ENCODE data around the gene ZC3H10. TPM values are rescaled to one million over a fixed set of nuclear protein-coding genes. Genes with fewer than 3 reads are reported as not detected.

Gene ZC3H10
- total RNA-seq, 1 experiment from 2014 or later = 8.7 TPM

DNA sequence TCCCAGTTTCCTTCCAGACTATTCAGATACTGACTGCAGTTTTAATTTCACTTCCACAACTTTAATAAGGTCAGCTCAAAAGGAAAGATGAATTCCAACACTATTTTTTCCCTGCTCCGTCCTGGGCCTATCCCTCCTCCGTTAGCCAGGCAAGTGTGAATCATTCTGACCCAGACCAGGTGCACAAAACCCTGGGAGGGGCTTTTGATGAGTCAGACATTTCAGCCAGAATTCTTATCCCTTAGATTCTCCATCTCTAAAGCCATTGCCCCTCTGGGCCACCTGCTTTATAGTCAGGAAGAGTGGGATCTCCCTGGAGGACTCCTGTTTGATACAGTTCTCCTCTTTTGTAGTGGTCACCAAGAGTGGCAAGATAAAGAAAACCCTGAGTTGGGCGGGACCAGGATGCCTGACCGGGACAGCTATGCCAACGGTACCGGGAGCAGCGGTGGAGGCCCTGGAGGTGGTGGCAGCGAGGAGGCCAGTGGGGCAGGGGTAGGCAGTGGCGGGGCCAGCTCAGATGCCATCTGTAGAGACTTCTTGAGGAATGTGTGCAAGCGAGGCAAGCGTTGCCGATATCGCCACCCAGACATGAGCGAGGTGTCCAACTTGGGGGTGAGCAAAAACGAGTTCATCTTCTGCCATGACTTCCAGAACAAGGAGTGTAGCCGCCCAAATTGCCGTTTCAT is 2.2 kb downstream of the ZC3H10 start:
- Histone ChIP-seq H3K9me2 (ENCODE audit: insufficient read depth) (no peaks in the 10 kb centered on the region), H3K27ac (ENCODE audit: low read depth, low read length) (peak overlapping the region; percentile 93; the same call in 1 of the 2 replicates), H3K36me3 (ENCODE audit: control insufficient read depth in 1 of 2, insufficient read depth in 2 of 2, low read length in 2 of 2) (peaks cover 4 to 28% of the 10 kb centered on the region in 2 experiments; a peak in 3 of 4 replicates), H3K27me3 (ENCODE audit: insufficient read depth, low read length) (no peaks in the 10 kb centered on the region), H3K4me3 (replicated peaks in 1 of 2; ENCODE audit: low read depth in 1 of 2, low read length in 2 of 2) (peak overlapping the region in 1 of 2 experiments; percentile 80; a peak in 2 of 4 replicates), H3K79me2 (ENCODE audit: insufficient read depth, low read length) (peaks cover 18% of the 10 kb centered on the region), H3K9me3 (ENCODE audit: control insufficient read depth in 1 of 2, insufficient read depth in 1 of 2, low read depth in 1 of 2, low read length in 2 of 2) (no peaks in the 10 kb centered on the region), H3K9ac (ENCODE audit: low read length) (peak overlapping the region; percentile 80), H2AFZ (ENCODE audit: low read depth, low read length, poor library complexity, severe bottlenecking) (no peak overlapping the region), H3K4me2 (ENCODE audit: low read length) (peak overlapping the region; percentile 88), H4K20me1 (ENCODE audit: insufficient read depth) (no peaks in the 10 kb centered on the region), H3K4me1 (ENCODE audit: control insufficient read depth in 1 of 2, insufficient read depth in 2 of 2, low read length in 2 of 2) (peaks cover 18 to 27% of the 10 kb centered on the region in 2 experiments)
- ChIA-PET RAD21 (ENCODE audit: low non-redundant PET in 1 of 2, low total read pairs in 2 of 2, uncharacterized antibody in 2 of 2, unreplicated experiment in 2 of 2) (interaction anchor here in 1 of 2 experiments (0.6 kb wide), 1 partner anchor 70 kb away, joined by 6 read pairs; no protein-coding TSS in a partner anchor), CTCF (interaction anchor here (2.9 to 3.3 kb wide), 2 partner anchors 7 to 69 kb away, joined by 24 to 29 read pairs; partner anchors contain the start of genes ESYT1 and SMARCC2), POLR2A (interaction anchor here (0.9 to 1.1 kb wide), 3 partner anchors 8 to 102 kb away, joined by 3 to 5 read pairs (median 4); partner anchors contain the start of genes ESYT1, PA2G4 and RNF41)
- intact Hi-C loops (cut with micrococcal nuclease) = no loop called here
- DNase-seq (ENCODE audit: low read depth, low spot score) (no peak), ATAC-seq (no peak)
- BruUV-seq (replicated peaks) = no TSS peak
- TF ChIP-seq EZH2phosphoT487 (IDR thresholded peaks at IDR 0.05; ENCODE audit: borderline replicate concordance) = no peak

DNA sequence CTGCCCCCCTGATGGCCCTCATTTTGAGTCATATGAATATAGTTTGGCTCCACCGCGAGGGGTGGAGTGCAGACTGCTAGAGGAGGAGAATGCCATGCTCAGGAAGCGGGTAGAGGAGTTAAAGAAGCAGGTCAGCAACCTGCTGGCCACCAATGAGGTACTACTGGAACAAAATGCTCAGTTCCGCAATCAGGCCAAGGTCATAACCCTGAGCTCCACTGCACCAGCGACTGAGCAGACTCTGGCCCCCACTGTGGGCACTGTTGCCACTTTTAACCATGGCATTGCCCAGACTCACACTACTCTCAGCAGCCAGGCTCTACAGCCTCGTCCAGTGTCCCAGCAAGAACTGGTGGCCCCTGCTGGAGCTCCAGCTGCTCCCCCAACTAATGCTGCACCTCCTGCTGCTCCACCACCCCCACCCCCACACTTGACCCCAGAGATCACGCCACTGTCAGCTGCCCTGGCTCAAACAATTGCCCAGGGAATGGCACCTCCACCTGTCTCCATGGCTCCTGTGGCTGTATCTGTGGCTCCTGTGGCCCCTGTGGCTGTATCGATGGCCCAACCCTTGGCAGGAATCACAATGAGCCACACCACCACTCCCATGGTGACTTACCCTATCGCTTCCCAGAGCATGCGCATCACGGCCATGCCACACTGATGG is 3.3 kb downstream of the ZC3H10 start:
- no peaks in the 10 kb centered on the region for H3K9me2 ChIP-seq (ENCODE audit: insufficient read depth)
- intact Hi-C loops (cut with micrococcal nuclease) = no loop called here
- H3K4me3 ChIP-seq (replicated peaks in 1 of 2; ENCODE audit: low read depth in 1 of 2, low read length in 2 of 2) = no peak overlapping the region
- H4K20me1 ChIP-seq (ENCODE audit: insufficient read depth) = no peaks in the 10 kb centered on the region
- ChIA-PET POLR2A (no interaction called here), RAD21 (ENCODE audit: low non-redundant PET in 1 of 2, low total read pairs in 2 of 2, uncharacterized antibody in 2 of 2, unreplicated experiment in 2 of 2) (no interaction called here), CTCF (interaction anchor here (0.6 kb wide), 1 partner anchor 159 kb away, joined by 6 read pairs; no protein-coding TSS in a partner anchor)
- DNase-seq (ENCODE audit: low read depth, low spot score) (no peak), ATAC-seq (no peak)
- BruUV-seq (replicated peaks) = no TSS peak
- H3K79me2 ChIP-seq (ENCODE audit: insufficient read depth, low read length) = peaks cover 18% of the 10 kb centered on the region
- no peaks in the 10 kb centered on the region for H3K9me3 ChIP-seq (ENCODE audit: control insufficient read depth in 1 of 2, insufficient read depth in 1 of 2, low read depth in 1 of 2, low read length in 2 of 2)
- peaks cover 4 to 28% of the 10 kb centered on the region in 2 experiments; a peak in 3 of 4 replicates for H3K36me3 ChIP-seq (ENCODE audit: control insufficient read depth in 1 of 2, insufficient read depth in 2 of 2, low read length in 2 of 2)
- H2AFZ ChIP-seq (ENCODE audit: low read depth, low read length, poor library complexity, severe bottlenecking) = no peak overlapping the region
- no peaks in the 10 kb centered on the region for H3K27me3 ChIP-seq (ENCODE audit: insufficient read depth, low read length)
- no peak overlapping the region for H3K9ac ChIP-seq (ENCODE audit: low read length)
- H3K4me1 ChIP-seq (ENCODE audit: control insufficient read depth in 1 of 2, insufficient read depth in 2 of 2, low read length in 2 of 2) = peaks cover 17 to 32% of the 10 kb centered on the region in 2 experiments
- H3K4me2 ChIP-seq (ENCODE audit: low read length) = no peak overlapping the region
- H3K27ac ChIP-seq (ENCODE audit: low read depth, low read length) = no peak overlapping the region
- TF ChIP-seq EZH2phosphoT487 (IDR thresholded peaks at IDR 0.05; ENCODE audit: borderline replicate concordance) (no peak), SP1 (IDR thresholded peaks at IDR 0.05; ENCODE audit: low read depth) (no peak), ZNF274 (IDR thresholded peaks at IDR 0.05; ENCODE audit: low read depth, low read length) (no peak), CEBPB (IDR thresholded peaks at IDR 0.05; ENCODE audit: low read depth) (no peak), YY1 (IDR thresholded peaks at IDR 0.05; ENCODE audit: extremely low read depth, insufficient replicate concordance, low read depth, low read length) (no peak), POLR2A (IDR thresholded peaks at IDR 0.05; ENCODE audit: borderline replicate concordance, extremely low read depth, insufficient read depth, insufficient read length) (no peak), EGR1 (IDR thresholded peaks at IDR 0.05; ENCODE audit: low read depth) (no peak), ELF1 (IDR thresholded peaks at IDR 0.05; ENCODE audit: borderline replicate concordance, low read depth) (no peak), RAD21 (IDR thresholded peaks at IDR 0.05; ENCODE audit: low read depth) (no peak), SRF (IDR thresholded peaks at IDR 0.05; ENCODE audit: low read depth) (no peak), TCF7L2 (IDR thresholded peaks at IDR 0.05; ENCODE audit: borderline replicate concordance, extremely low read depth, insufficient read depth, insufficient read length) (no peak), JUND (IDR thresholded peaks at IDR 0.05) (no peak), ZBTB33 (IDR thresholded peaks at IDR 0.05; ENCODE audit: extremely low read depth, insufficient replicate concordance, low read length) (no peak)
- TF ChIP-seq, protein P1, sequence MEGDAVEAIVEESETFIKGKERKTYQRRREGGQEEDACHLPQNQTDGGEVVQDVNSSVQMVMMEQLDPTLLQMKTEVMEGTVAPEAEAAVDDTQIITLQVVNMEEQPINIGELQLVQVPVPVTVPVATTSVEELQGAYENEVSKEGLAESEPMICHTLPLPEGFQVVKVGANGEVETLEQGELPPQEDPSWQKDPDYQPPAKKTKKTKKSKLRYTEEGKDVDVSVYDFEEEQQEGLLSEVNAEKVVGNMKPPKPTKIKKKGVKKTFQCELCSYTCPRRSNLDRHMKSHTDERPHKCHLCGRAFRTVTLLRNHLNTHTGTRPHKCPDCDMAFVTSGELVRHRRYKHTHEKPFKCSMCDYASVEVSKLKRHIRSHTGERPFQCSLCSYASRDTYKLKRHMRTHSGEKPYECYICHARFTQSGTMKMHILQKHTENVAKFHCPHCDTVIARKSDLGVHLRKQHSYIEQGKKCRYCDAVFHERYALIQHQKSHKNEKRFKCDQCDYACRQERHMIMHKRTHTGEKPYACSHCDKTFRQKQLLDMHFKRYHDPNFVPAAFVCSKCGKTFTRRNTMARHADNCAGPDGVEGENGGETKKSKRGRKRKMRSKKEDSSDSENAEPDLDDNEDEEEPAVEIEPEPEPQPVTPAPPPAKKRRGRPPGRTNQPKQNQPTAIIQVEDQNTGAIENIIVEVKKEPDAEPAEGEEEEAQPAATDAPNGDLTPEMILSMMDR (IDR thresholded peaks at IDR 0.05 in 2 of 3, conservative IDR thresholded peaks at IDR 0.05 in 1 of 3; ENCODE audit: borderline replicate concordance in 1 of 3, insufficient read depth in 1 of 3, low read depth in 2 of 3, low read length in 2 of 3) = no peak
